Testis (tissue), 3 donors: ENCODE data around the gene DCTN4. TPM values are rescaled to one million over a fixed set of nuclear protein-coding genes. Genes with fewer than 3 reads are reported as not detected.

Experiments used
- DNase-seq: peaks from one replicate; pipeline ENCODE4 v3.0.0-alpha.2; 2019
- H3K27ac ChIP-seq, 2 donors: fragments of 200-600 bp; sonication (generic); one replicate each; pipeline ENCODE4 v1.5.1; 2019
- H3K27me3 ChIP-seq: fragments of 200-600 bp; sonication (generic); one replicate; pipeline ENCODE4 v1.5.1; 2019
- H3K36me3 ChIP-seq: fragments of 200-600 bp; sonication (generic); one replicate; pipeline ENCODE4 v1.5.1; 2017; ENCODE audit warnings: low read depth; ENCODE audit errors: missing control alignments
- H3K4me1 ChIP-seq: fragments of 200-600 bp; sonication (generic); one replicate; pipeline ENCODE4 v1.5.1; 2019
- H3K4me3 ChIP-seq, 2 donors: fragments of 200-600 bp; sonication (generic); one replicate each; pipeline ENCODE4 v1.5.1; 2017 to 2019
- H3K9me3 ChIP-seq: fragments of 200-600 bp; sonication (generic); one replicate; pipeline ENCODE4 v1.5.1; 2017
- POLR2A ChIP-seq: fragments of 450-650 bp; IDR thresholded peaks from one replicate; pipeline ENCODE4 v1.6.1; 2017; ENCODE audit warnings: antibody characterized with exemption, mild to moderate bottlenecking, moderate library complexity
- WGBS, 2 donors: methylation state at CpG; one replicate each; pipeline ENCODE4 v1.1.5; 2018; 5-methylcytosine and 5-hydroxymethylcytosine counted together
- intact Hi-C: fragments of 100-400 bp; cut with DNase I; formaldehyde crosslinking; loops from one replicate; pipeline ENCODE4 v1.15.1; 2023; ENCODE audit warnings: low total_unique reads
- polyA plus RNA-seq: library from polyadenylated mRNA; stranded (reverse); fragments of 350-450 nt; fragmentation: Illumina TruSeq; extraction: RNeasy Lipid Tissue Mini Kit (QIAGEN cat#74804); gene quantifications from one replicate; pipeline ENCODE4 v1.2.3, GENCODE V29; 2014; ENCODE audit warnings: low read depth, low replicate concordance; ENCODE audit not compliant: insufficient read depth
- total RNA-seq, 2 donors: library from RNA; depleted of rRNA; stranded (reverse); fragments of >200 nt; gene quantifications; one replicate each; pipeline ENCODE4 v1.2.3, GENCODE V29; 2016
- TF ChIP-seq, protein P1 (sequence below), 3 experiments: fragments of 450-650 bp in 2 of 3; fragments of 200-600 bp in 1 of 3; sonication (generic) in 1 of 3; IDR thresholded peaks; one replicate each; pipeline ENCODE4 v1.5.1; 2016 to 2019; ENCODE audit warnings: antibody characterized with exemption in 3 of 3, mild to moderate bottlenecking in 2 of 3, moderate library complexity in 1 of 3

Gene DCTN4
- total and polyA plus RNA-seq, 3 donors from 2014 or later = 55.7 to 94.0 (median 91.5) TPM

DNA sequence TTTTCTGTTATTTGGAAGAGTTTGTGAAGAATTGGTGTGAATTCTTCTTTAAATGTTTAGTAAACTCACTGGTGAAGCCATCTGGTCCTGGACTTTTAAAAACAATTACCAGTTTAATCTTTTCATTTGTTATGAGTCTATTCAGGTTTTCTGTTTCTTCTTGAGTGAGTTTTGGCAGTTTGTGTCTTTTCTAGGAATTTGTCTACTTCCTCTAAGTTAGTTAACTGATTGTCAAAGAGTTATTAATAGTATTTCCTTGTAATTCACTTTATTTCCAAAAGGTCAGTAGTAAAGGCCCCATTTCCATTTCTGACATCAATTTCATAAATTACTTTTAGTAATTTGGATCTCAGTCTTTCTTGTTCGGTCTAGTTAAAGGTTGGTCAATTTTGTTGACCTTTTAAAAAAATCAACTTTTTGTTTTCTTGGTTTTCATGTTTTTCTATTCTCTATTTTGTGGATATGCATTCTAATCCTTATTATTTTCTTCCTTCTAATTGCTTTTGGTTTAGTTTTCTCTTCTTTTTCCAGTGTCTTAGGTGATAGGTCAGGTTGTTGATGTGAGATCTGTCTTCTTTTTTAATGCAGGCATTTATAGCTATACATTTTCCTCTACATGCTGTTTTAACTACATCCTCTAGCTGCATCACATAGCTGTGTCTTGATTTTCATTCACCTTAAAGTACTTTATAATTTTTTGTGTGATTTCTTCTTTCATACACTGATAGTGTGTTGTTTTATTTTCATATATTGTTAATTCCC is 12.4 kb upstream of the DCTN4 start:
- TF ChIP-seq POLR2A = no peak
- Histone ChIP-seq H3K27ac (no peak overlapping the region), H3K27me3 (no peaks in the 10 kb centered on the region), H3K9me3 (no peaks in the 10 kb centered on the region), H3K36me3 (no peaks in the 10 kb centered on the region), H3K4me3 (no peak overlapping the region), H3K4me1 (no peaks in the 10 kb centered on the region)
- WGBS, 2 donors = 70 to 76% methylated on average over 1 of the region's 1 CpG
- no peak for DNase-seq
- intact Hi-C loops = no loop called here

DNA sequence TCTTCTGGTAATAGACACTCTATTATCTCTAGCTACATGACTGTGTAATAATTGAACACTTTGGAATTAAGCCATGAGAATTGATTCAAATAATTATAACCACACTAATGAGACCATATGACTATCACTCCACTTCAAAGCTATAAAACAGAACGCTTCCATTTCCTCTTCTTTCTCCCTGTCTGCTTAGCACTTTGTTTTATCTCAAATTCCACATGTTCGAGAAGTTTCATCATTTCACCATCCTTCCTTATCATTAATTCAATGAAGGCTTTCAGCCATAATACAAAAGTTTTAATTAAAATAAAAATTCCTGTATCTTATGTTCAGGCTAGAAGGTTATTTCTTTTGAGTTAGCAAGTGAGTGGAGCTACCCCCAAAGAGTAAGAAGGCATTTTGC is 7.4 kb upstream of the DCTN4 start:
- DNase-seq = no peak
- no peaks in the 10 kb centered on the region for H3K27me3 ChIP-seq
- no peak overlapping the region for H3K27ac ChIP-seq
- 47 to 66% methylated on average over 2 of the region's 2 CpGs for WGBS, 2 donors
- TF ChIP-seq, protein P1, sequence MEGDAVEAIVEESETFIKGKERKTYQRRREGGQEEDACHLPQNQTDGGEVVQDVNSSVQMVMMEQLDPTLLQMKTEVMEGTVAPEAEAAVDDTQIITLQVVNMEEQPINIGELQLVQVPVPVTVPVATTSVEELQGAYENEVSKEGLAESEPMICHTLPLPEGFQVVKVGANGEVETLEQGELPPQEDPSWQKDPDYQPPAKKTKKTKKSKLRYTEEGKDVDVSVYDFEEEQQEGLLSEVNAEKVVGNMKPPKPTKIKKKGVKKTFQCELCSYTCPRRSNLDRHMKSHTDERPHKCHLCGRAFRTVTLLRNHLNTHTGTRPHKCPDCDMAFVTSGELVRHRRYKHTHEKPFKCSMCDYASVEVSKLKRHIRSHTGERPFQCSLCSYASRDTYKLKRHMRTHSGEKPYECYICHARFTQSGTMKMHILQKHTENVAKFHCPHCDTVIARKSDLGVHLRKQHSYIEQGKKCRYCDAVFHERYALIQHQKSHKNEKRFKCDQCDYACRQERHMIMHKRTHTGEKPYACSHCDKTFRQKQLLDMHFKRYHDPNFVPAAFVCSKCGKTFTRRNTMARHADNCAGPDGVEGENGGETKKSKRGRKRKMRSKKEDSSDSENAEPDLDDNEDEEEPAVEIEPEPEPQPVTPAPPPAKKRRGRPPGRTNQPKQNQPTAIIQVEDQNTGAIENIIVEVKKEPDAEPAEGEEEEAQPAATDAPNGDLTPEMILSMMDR (IDR thresholded peaks at IDR 0.05) = no peak
- no peak for TF ChIP-seq POLR2A
- H3K4me3 ChIP-seq = no peak overlapping the region
- intact Hi-C loops = no loop called here
- H3K9me3 ChIP-seq = no peaks in the 10 kb centered on the region
- no peaks in the 10 kb centered on the region for H3K36me3 ChIP-seq
- H3K4me1 ChIP-seq = no peaks in the 10 kb centered on the region

DNA sequence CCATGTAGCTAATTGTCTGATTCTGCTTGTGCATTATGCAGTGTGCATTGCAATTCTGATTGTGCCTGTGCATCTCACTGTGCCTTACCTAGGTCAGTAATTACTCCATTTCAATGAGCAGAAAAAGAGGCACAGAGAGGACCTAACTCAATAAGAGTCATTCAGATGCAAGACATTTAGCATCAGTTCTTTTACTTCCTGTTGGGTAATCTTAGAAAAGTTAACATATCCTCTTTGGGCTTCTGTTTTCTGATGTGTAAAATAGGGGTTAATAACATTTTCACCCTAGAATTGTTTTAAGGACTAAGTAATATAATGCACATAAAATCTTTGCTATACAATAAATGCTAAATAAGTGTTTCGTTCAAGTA is 7.0 kb upstream of the DCTN4 start:
- 83 to 86% methylated on average over 1 of the region's 1 CpG for WGBS, 2 donors

DNA sequence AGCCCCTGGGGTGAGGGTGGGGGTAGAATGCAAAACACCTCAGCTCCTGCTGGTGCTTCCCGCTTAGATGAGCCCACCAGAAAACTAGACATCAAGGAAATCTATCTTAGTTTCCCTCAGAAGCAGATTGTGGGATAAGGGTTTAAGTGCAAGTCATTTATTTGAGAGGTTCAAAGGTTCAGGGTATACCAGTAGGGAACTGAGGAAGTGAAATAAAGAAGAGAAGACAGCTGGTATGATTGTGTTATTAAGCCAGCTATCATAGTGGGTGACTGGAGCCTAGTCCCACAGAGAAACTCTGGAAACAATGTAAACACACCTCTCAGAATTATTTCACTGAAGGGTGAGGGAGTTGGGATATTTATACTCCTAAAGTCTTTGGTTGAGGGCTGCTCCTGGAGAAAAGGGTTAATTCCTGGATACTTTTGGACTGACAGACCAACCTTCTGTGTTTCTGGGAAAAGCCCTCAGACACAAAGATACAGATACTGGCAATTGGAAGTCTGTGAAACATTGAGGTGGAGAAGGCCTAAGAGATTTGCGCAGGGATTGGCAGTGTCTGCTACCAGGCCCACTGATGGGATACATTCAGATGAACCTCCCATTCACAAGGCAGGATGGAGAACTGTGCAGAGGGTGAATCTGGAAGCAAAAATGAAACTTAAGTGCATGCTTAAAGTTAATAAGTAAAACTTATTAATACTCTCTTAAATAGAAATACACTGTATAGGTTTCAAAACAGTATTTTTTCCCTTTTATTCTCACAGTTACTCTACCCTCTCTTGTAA is 6.4 kb upstream of the DCTN4 start:
- WGBS, 2 donors = 93 to 96% methylated on average over 2 of the region's 2 CpGs
- Histone ChIP-seq H3K27me3 (no peaks in the 10 kb centered on the region), H3K9me3 (no peaks in the 10 kb centered on the region), H3K27ac (no peak overlapping the region), H3K4me3 (no peak overlapping the region), H3K36me3 (no peaks in the 10 kb centered on the region), H3K4me1 (no peaks in the 10 kb centered on the region)
- no peak for DNase-seq
- TF ChIP-seq, protein P1 (IDR thresholded peaks at IDR 0.05) = no peak
- TF ChIP-seq POLR2A = no peak
- intact Hi-C loops = no loop called here

More for the DNA sequence above, 7.0 kb upstream of the DCTN4 start:
- TF ChIP-seq, protein P1 (IDR thresholded peaks at IDR 0.05) = no peak
- Histone ChIP-seq H3K27me3 (no peaks in the 10 kb centered on the region), H3K9me3 (no peaks in the 10 kb centered on the region), H3K4me3 (no peak overlapping the region), H3K36me3 (no peaks in the 10 kb centered on the region), H3K27ac (no peak overlapping the region), H3K4me1 (no peaks in the 10 kb centered on the region)
- no peak for DNase-seq
- intact Hi-C loops = no loop called here

DNA sequence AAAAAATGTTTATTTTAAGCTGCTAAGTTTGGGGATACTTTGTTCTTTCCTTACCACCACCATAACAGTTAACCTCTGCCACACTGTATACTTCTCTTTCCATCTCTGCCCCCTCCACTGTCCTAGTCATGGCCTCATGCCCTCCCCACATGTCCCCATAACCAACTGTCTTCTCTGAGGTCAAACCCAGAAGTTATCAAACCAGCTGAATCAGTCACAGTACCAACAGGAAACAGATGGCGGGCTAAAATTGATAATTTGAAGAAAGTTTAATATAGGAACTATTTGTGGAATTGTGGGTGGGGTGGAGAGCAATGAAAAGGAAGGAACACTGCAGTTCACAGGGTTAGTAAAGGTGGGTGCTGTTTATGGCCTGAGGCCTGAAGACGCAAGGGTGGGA is 5.7 kb upstream of the DCTN4 start:
- TF ChIP-seq POLR2A = no peak
- TF ChIP-seq, protein P1 (IDR thresholded peaks at IDR 0.05) = no peak
- no peak for DNase-seq
- Histone ChIP-seq H3K4me1 (no peaks in the 10 kb centered on the region), H3K27me3 (no peaks in the 10 kb centered on the region), H3K4me3 (no peak overlapping the region), H3K36me3 (no peaks in the 10 kb centered on the region), H3K27ac (peak overlapping the region in 1 of 2 donors; percentile 23), H3K9me3 (no peaks in the 10 kb centered on the region)
- intact Hi-C loops = no loop called here
- 81 to 97% methylated on average over 2 of the region's 2 CpGs for WGBS, 2 donors
